NCI-H1105 (cell line): Measurements from ENCODE around the gene REELD1.

Experiments used
- DNase-seq: peaks from one replicate; lab custom pipeline; 2025; lab: John Stamatoyannopoulos, UW

The REELD1 gene

GRCh38 chr4:146214238-146214637 is at the start of gene REELD1:
REELD1 (plus strand) TSS chr4:146214538; CDS start chr4:146216953, 2,415 bp downstream.
- no peak for DNase-seq

GRCh38 chr4:146165221-146165620 is 49.1 kb upstream of the REELD1 start:
- DNase-seq = no peak

- no peak for DNase-seq
Measured at GRCh38 chr4:146165840-146166239, 48.5 kb upstream of the REELD1 start.

GRCh38 chr4:146170149-146170548 is 44.2 kb upstream of the REELD1 start:
- no peak for DNase-seq

GRCh38 chr4:146175541-146176453 is 38.5 kb upstream of the REELD1 start, which contains the start of gene LSM6:
LSM6 (plus strand) TSS chr4:146175718; CDS start chr4:146182922, 7,204 bp downstream.
- peak; percentile 73 for DNase-seq

- DNase-seq = no peak
Measured at GRCh38 chr4:146176891-146177290, 37.4 kb upstream of the REELD1 start.

- DNase-seq = no peak
Measured at GRCh38 chr4:146178126-146178525, 36.2 kb upstream of the REELD1 start.

- no peak for DNase-seq
Measured at GRCh38 chr4:146179784-146180370, 34.5 kb upstream of the REELD1 start.

GRCh38 chr4:146182443-146182842 is 31.9 kb upstream of the REELD1 start:
- no peak for DNase-seq

GRCh38 chr4:146183209-146183608 is 31.1 kb upstream of the REELD1 start:
- no peak for DNase-seq

GRCh38 chr4:146186041-146186440 is 28.3 kb upstream of the REELD1 start:
- DNase-seq = no peak

GRCh38 chr4:146186596-146186995 is 27.7 kb upstream of the REELD1 start:
- DNase-seq = no peak

GRCh38 chr4:146190456-146190855 is 23.9 kb upstream of the REELD1 start:
- DNase-seq = no peak

GRCh38 chr4:146191766-146192458 is 22.4 kb upstream of the REELD1 start:
- DNase-seq = no peak

GRCh38 chr4:146193628-146194027 is 20.7 kb upstream of the REELD1 start:
- DNase-seq = no peak

GRCh38 chr4:146194212-146194611 is 20.1 kb upstream of the REELD1 start:
- no peak for DNase-seq

GRCh38 chr4:146202665-146203064 is 11.7 kb upstream of the REELD1 start:
- DNase-seq = no peak

GRCh38 chr4:146207410-146207809 is 6.9 kb upstream of the REELD1 start:
- DNase-seq = no peak

- no peak for DNase-seq
Measured at GRCh38 chr4:146210890-146211289, 3.4 kb upstream of the REELD1 start.

GRCh38 chr4:146211440-146211839 is 2.9 kb upstream of the REELD1 start:
- DNase-seq = no peak

- DNase-seq = no peak
Measured at GRCh38 chr4:146212781-146213180, 1.6 kb upstream of the REELD1 start.

GRCh38 chr4:146222313-146222712 is 8.0 kb downstream of the REELD1 start:
- no peak for DNase-seq
